HEK293 (cell line): ENCODE results near the gene DDX17.

Experiments
- GLIS2 ChIP-seq: fragments of 450-650 bp; formaldehyde crosslinking; IDR thresholded peaks from 2 replicates; pipeline ENCODE4 v1.5.1; 2016; ENCODE audit warnings: missing biosample characterization, missing genetic modification characterization
- KLF9 ChIP-seq: fragments of 450-650 bp; formaldehyde crosslinking; IDR thresholded peaks from 2 replicates; pipeline ENCODE4 v1.5.1; 2016; ENCODE audit warnings: missing biosample characterization, missing genetic modification characterization, low read depth
- SP7 ChIP-seq: fragments of 450-650 bp; formaldehyde crosslinking; IDR thresholded peaks from 2 replicates; pipeline ENCODE4 v1.5.1; 2016; ENCODE audit warnings: missing biosample characterization, missing genetic modification characterization
- YY1 ChIP-seq: fragments of 450-650 bp; formaldehyde crosslinking; IDR thresholded peaks from 2 replicates; pipeline ENCODE4 v1.5.1; 2018; ENCODE audit warnings: missing biosample characterization, missing genetic modification characterization
- ZBTB1 ChIP-seq: fragments of 450-650 bp; formaldehyde crosslinking; IDR thresholded peaks from 2 replicates; pipeline ENCODE4 v1.5.1; 2016; ENCODE audit warnings: missing biosample characterization, missing genetic modification characterization
- ZBTB7A ChIP-seq: fragments of 450-650 bp; formaldehyde crosslinking; IDR thresholded peaks from 2 replicates; pipeline ENCODE4 v1.5.1; 2016; ENCODE audit warnings: low read depth, missing biosample characterization, missing genetic modification characterization
- ZFP3 ChIP-seq: fragments of 450-650 bp; formaldehyde crosslinking; IDR thresholded peaks from 2 replicates; pipeline ENCODE4 v1.5.1; 2016; ENCODE audit warnings: low read depth, missing biosample characterization, missing genetic modification characterization
- ZNF112 ChIP-seq: fragments of 450-650 bp; formaldehyde crosslinking; IDR thresholded peaks from 2 replicates; pipeline ENCODE4 v1.5.0; 2017; ENCODE audit warnings: missing biosample characterization, missing genetic modification characterization
- ZNF121 ChIP-seq: fragments of 450-650 bp; formaldehyde crosslinking; IDR thresholded peaks from 2 replicates; pipeline ENCODE4 v1.5.1; 2016; ENCODE audit warnings: missing biosample characterization, missing genetic modification characterization
- ZNF202 ChIP-seq: fragments of 450-650 bp; formaldehyde crosslinking; IDR thresholded peaks from 2 replicates; pipeline ENCODE4 v1.5.1; 2016; ENCODE audit warnings: missing biosample characterization, missing genetic modification characterization, borderline replicate concordance
- ZNF292 ChIP-seq: fragments of 450-650 bp; formaldehyde crosslinking; IDR thresholded peaks from 2 replicates; pipeline ENCODE4 v1.5.1; 2016; ENCODE audit warnings: low read depth, missing biosample characterization, missing genetic modification characterization, borderline replicate concordance
- ZNF335 ChIP-seq: fragments of 450-650 bp; formaldehyde crosslinking; conservative IDR thresholded peaks from 2 replicates; pipeline ENCODE4 v1.5.1; 2016; ENCODE audit warnings: missing biosample characterization, missing genetic modification characterization
- ZNF510 ChIP-seq: fragments of 450-650 bp; formaldehyde crosslinking; IDR thresholded peaks from 2 replicates; pipeline ENCODE4 v1.5.1; 2018; ENCODE audit warnings: mild to moderate bottlenecking, missing genetic modification characterization, missing biosample characterization; ENCODE audit not compliant: insufficient replicate concordance
- ZNF561 ChIP-seq: fragments of 450-650 bp; IDR thresholded peaks from 2 replicates; pipeline ENCODE4 v1.5.1; 2018; ENCODE audit warnings: missing biosample characterization, missing genetic modification characterization, borderline replicate concordance
- ZNF654 ChIP-seq: fragments of 450-650 bp; formaldehyde crosslinking; IDR thresholded peaks from 2 replicates; pipeline ENCODE4 v1.5.1; 2016; ENCODE audit warnings: low read depth, missing biosample characterization, missing genetic modification characterization
- ZNF658 ChIP-seq: fragments of 450-650 bp; formaldehyde crosslinking; IDR thresholded peaks from 2 replicates; pipeline ENCODE4; 2016; ENCODE audit warnings: missing biosample characterization, missing genetic modification characterization
- ZNF701 ChIP-seq: fragments of 450-650 bp; formaldehyde crosslinking; IDR thresholded peaks from 2 replicates; pipeline ENCODE4 v1.5.1; 2016; ENCODE audit warnings: missing biosample characterization, missing genetic modification characterization
- ZNF777 ChIP-seq: fragments of 450-650 bp; formaldehyde crosslinking; IDR thresholded peaks from 2 replicates; pipeline ENCODE4 v1.5.1; 2017; ENCODE audit warnings: missing biosample characterization, missing genetic modification characterization, borderline replicate concordance
- ZNF785 ChIP-seq: fragments of 450-650 bp; formaldehyde crosslinking; IDR thresholded peaks from 2 replicates; pipeline ENCODE4 v1.5.1; 2016; ENCODE audit warnings: missing biosample characterization, missing genetic modification characterization
- ZNF792 ChIP-seq: fragments of 450-650 bp; formaldehyde crosslinking; IDR thresholded peaks from 2 replicates; pipeline ENCODE4 v1.5.1; 2016; ENCODE audit warnings: missing biosample characterization, missing genetic modification characterization
- ZNF830 ChIP-seq: fragments of 450-650 bp; IDR thresholded peaks from 2 replicates; pipeline ENCODE4 v1.5.0; 2018; ENCODE audit warnings: missing biosample characterization, missing genetic modification characterization, low read depth, mild to moderate bottlenecking, moderate library complexity
- ZSCAN16 ChIP-seq: fragments of 450-650 bp; formaldehyde crosslinking; IDR thresholded peaks from 2 replicates; pipeline ENCODE4 v1.5.1; 2016; ENCODE audit warnings: missing biosample characterization, missing genetic modification characterization
- TF ChIP-seq, protein P1 (sequence below): fragments of 450-650 bp; formaldehyde crosslinking; IDR thresholded peaks from 2 replicates; pipeline ENCODE4 v1.5.1; 2016; ENCODE audit warnings: missing biosample characterization, missing genetic modification characterization, borderline replicate concordance
- TF ChIP-seq, protein P2 (sequence below): fragments of 450-650 bp; formaldehyde crosslinking; IDR thresholded peaks from 2 replicates; pipeline ENCODE4 v1.5.1; 2016; ENCODE audit warnings: missing biosample characterization, missing genetic modification characterization
- TF ChIP-seq, protein P3 (sequence below): fragments of 450-650 bp; formaldehyde crosslinking; IDR thresholded peaks from 2 replicates; pipeline ENCODE4 v1.5.1; 2016; ENCODE audit warnings: missing biosample characterization, missing genetic modification characterization
- TF ChIP-seq, protein P4 (sequence below): fragments of 450-650 bp; formaldehyde crosslinking; IDR thresholded peaks from 2 replicates; pipeline ENCODE4; 2016; ENCODE audit warnings: missing biosample characterization, missing genetic modification characterization
- TF ChIP-seq, protein P5 (sequence below): fragments of 450-650 bp; formaldehyde crosslinking; IDR thresholded peaks from 2 replicates; pipeline ENCODE4 v1.5.1; 2017; ENCODE audit warnings: missing biosample characterization, mild to moderate bottlenecking, missing genetic modification characterization, moderate library complexity

DDX17 gene

GRCh38 chr22:38505541-38506117 lies 482 bp downstream of the DDX17 start (continued):
- TF ChIP-seq, protein P1, sequence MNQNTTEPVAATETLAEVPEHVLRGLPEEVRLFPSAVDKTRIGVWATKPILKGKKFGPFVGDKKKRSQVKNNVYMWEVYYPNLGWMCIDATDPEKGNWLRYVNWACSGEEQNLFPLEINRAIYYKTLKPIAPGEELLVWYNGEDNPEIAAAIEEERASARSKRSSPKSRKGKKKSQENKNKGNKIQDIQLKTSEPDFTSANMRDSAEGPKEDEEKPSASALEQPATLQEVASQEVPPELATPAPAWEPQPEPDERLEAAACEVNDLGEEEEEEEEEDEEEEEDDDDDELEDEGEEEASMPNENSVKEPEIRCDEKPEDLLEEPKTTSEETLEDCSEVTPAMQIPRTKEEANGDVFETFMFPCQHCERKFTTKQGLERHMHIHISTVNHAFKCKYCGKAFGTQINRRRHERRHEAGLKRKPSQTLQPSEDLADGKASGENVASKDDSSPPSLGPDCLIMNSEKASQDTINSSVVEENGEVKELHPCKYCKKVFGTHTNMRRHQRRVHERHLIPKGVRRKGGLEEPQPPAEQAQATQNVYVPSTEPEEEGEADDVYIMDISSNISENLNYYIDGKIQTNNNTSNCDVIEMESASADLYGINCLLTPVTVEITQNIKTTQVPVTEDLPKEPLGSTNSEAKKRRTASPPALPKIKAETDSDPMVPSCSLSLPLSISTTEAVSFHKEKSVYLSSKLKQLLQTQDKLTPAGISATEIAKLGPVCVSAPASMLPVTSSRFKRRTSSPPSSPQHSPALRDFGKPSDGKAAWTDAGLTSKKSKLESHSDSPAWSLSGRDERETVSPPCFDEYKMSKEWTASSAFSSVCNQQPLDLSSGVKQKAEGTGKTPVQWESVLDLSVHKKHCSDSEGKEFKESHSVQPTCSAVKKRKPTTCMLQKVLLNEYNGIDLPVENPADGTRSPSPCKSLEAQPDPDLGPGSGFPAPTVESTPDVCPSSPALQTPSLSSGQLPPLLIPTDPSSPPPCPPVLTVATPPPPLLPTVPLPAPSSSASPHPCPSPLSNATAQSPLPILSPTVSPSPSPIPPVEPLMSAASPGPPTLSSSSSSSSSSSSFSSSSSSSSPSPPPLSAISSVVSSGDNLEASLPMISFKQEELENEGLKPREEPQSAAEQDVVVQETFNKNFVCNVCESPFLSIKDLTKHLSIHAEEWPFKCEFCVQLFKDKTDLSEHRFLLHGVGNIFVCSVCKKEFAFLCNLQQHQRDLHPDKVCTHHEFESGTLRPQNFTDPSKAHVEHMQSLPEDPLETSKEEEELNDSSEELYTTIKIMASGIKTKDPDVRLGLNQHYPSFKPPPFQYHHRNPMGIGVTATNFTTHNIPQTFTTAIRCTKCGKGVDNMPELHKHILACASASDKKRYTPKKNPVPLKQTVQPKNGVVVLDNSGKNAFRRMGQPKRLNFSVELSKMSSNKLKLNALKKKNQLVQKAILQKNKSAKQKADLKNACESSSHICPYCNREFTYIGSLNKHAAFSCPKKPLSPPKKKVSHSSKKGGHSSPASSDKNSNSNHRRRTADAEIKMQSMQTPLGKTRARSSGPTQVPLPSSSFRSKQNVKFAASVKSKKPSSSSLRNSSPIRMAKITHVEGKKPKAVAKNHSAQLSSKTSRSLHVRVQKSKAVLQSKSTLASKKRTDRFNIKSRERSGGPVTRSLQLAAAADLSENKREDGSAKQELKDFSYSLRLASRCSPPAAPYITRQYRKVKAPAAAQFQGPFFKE (tag by site-specific recombination): no peak
- TF ChIP-seq ZNF112 (tag by site-specific recombination) (no peak), ZNF561 (tag by site-specific recombination) (peak; percentile 26; the same call in 1 of the 2 replicates), ZNF785 (tag by site-specific recombination) (no peak), ZNF292 (tag by site-specific recombination) (no peak), GLIS2 (tag by site-specific recombination) (peak; percentile 79), ZBTB1 (tag by site-specific recombination) (no peak), ZNF701 (tag by site-specific recombination) (no peak), SP7 (tag by site-specific recombination) (no peak), ZFP3 (no peak), ZNF202 (tag by site-specific recombination) (no peak), ZNF654 (tag by site-specific recombination) (no peak), ZNF510 (tag by site-specific recombination) (no peak), ZNF121 (tag by site-specific recombination) (0 out of 2 replicates have a peak, but pooled peaks have one; percentile 51), YY1 (tag by site-specific recombination) (no peak), ZNF830 (tag by site-specific recombination) (no peak), ZSCAN16 (tag by site-specific recombination) (no peak), ZNF777 (tag by site-specific recombination) (no peak), ZNF335 (tag by site-specific recombination) (no peak), ZBTB7A (tag by site-specific recombination) (no peak), ZNF792 (tag by site-specific recombination) (no peak), ZNF658 (tag by site-specific recombination) (no peak), KLF9 (tag by site-specific recombination) (no peak)
- TF ChIP-seq, protein P2, sequence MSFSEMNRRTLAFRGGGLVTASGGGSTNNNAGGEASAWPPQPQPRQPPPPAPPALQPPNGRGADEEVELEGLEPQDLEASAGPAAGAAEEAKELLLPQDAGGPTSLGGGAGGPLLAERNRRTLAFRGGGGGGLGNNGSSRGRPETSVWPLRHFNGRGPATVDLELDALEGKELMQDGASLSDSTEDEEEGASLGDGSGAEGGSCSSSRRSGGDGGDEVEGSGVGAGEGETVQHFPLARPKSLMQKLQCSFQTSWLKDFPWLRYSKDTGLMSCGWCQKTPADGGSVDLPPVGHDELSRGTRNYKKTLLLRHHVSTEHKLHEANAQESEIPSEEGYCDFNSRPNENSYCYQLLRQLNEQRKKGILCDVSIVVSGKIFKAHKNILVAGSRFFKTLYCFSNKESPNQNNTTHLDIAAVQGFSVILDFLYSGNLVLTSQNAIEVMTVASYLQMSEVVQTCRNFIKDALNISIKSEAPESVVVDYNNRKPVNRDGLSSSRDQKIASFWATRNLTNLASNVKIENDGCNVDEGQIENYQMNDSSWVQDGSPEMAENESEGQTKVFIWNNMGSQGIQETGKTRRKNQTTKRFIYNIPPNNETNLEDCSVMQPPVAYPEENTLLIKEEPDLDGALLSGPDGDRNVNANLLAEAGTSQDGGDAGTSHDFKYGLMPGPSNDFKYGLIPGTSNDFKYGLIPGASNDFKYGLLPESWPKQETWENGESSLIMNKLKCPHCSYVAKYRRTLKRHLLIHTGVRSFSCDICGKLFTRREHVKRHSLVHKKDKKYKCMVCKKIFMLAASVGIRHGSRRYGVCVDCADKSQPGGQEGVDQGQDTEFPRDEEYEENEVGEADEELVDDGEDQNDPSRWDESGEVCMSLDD (tag by site-specific recombination): no peak
- TF ChIP-seq, protein P3, sequence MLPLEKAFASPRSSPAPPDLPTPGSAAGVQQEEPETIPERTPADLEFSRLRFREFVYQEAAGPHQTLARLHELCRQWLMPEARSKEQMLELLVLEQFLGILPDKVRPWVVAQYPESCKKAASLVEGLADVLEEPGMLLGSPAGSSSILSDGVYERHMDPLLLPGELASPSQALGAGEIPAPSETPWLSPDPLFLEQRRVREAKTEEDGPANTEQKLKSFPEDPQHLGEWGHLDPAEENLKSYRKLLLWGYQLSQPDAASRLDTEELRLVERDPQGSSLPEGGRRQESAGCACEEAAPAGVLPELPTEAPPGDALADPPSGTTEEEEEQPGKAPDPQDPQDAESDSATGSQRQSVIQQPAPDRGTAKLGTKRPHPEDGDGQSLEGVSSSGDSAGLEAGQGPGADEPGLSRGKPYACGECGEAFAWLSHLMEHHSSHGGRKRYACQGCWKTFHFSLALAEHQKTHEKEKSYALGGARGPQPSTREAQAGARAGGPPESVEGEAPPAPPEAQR (tag by site-specific recombination): no peak
- TF ChIP-seq, protein P4, sequence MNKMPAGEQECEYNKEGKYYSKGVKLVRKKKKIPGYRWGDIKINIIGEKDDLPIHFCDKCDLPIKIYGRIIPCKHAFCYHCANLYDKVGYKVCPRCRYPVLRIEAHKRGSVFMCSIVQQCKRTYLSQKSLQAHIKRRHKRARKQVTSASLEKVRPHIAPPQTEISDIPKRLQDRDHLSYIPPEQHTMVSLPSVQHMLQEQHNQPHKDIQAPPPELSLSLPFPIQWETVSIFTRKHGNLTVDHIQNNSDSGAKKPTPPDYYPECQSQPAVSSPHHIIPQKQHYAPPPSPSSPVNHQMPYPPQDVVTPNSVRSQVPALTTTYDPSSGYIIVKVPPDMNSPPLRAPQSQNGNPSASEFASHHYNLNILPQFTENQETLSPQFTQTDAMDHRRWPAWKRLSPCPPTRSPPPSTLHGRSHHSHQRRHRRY (tag by site-specific recombination): no peak
- TF ChIP-seq, protein P5, sequence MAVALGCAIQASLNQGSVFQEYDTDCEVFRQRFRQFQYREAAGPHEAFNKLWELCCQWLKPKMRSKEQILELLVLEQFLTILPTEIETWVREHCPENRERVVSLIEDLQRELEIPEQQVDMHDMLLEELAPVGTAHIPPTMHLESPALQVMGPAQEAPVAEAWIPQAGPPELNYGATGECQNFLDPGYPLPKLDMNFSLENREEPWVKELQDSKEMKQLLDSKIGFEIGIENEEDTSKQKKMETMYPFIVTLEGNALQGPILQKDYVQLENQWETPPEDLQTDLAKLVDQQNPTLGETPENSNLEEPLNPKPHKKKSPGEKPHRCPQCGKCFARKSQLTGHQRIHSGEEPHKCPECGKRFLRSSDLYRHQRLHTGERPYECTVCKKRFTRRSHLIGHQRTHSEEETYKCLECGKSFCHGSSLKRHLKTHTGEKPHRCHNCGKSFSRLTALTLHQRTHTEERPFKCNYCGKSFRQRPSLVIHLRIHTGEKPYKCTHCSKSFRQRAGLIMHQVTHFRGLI (tag by site-specific recombination): no peak
